ENCODE results near the gene PRKCI. TPM values are rescaled to one million over a fixed set of nuclear protein-coding genes. Genes with fewer than 3 reads are reported as not detected.
"Not testable (repeated sequence)": the region's sequence is repeated elsewhere in the genome, so short reads cannot be mapped to it uniquely, and the experiment has no call there.

Gene PRKCI
- polyA plus RNA-seq, 1 donor: 30.1 TPM

DNA sequence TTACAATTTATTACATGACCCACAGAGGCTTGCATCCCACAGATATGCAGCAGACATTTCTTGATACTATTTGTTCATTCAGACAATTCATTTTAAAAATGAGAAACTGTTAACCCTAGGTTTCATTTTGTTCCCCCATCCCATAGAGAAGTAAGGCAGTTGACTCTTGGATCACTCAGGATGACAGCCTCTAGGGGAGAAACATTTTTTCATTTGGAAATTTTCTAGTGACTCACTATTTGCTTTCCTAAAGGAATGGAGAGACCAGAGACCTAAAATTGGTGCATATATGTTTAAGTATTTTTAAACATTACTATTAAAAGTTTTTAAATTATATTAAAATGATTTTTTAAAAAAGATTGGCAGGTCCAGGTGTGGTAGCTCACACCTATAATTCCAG lies 21.2 kb upstream of the PRKCI start:
- no peak for DNase-seq
- no peaks in the 10 kb centered on the region for H3K9me3 ChIP-seq (ENCODE audit: control insufficient read depth, low read depth, low read length)
- H3K4me3 ChIP-seq (ENCODE audit: low read length): no peak overlapping the region
- H3K27ac ChIP-seq (ENCODE audit: low read length): no peak overlapping the region
- H3K27me3 ChIP-seq (ENCODE audit: control insufficient read depth, insufficient read depth, low read length): no peaks in the 10 kb centered on the region
- no peaks in the 10 kb centered on the region for H3K36me3 ChIP-seq (ENCODE audit: control insufficient read depth, insufficient read depth, low read length)
- H3K4me1 ChIP-seq (ENCODE audit: control insufficient read depth, insufficient read depth, low read length): peaks cover 10% of the 10 kb centered on the region

DNA sequence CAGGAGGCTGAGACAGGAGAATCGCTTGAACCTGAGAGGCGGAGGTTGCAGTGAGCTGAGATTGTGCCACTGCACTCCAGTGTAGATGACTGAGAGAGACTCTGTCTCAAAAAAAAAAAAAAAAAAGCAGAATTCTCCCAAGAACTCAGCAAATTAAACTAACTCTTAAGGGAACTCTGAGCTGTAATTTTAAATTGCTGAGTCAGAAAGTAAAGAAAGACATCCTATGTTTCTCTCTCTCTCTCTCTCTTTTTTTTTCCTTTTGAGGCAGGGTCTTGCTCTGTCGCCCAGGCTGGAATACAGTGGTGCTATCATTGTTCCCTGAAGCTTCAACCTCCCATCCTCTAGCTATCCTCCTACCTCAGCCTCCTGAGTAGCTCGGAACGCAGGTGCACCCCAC lies 20.7 kb upstream of the PRKCI start:
- peaks cover 10% of the 10 kb centered on the region for H3K4me1 ChIP-seq (ENCODE audit: control insufficient read depth, insufficient read depth, low read length)
- no peaks in the 10 kb centered on the region for H3K9me3 ChIP-seq (ENCODE audit: control insufficient read depth, low read depth, low read length)
- no peaks in the 10 kb centered on the region for H3K36me3 ChIP-seq (ENCODE audit: control insufficient read depth, insufficient read depth, low read length)
- no CpG with 5 or more reads among the region's 5 CpGs for WGBS (ENCODE audit: insufficient coverage, low lambda C conversion rate)
- no peak for DNase-seq
- H3K27me3 ChIP-seq (ENCODE audit: control insufficient read depth, insufficient read depth, low read length): no peaks in the 10 kb centered on the region
- no peak overlapping the region for H3K4me3 ChIP-seq (ENCODE audit: low read length)
- H3K27ac ChIP-seq (ENCODE audit: low read length): no peak overlapping the region

DNA sequence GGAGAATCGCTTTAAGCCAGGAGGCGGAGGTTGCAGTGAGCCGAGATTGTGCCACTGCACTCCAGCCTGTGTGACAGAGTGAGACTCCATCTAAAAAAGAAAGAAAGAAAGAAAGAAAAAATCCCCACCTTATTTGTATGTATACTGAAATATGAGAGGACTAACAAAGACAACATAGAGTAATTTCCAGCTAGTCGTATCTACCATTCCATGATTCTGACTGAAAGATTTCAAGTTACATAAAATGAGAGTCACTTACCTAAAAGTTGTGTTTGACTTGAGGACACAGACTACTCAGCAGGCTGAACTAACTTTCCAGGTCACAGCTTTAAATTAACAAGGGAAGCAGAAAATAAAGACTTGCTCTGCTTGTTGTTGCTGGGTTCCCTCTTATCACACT lies 18.8 kb upstream of the PRKCI start:
- 81% methylated on average over 4 of the region's 4 CpGs for WGBS (ENCODE audit: insufficient coverage, low lambda C conversion rate)

DNA sequence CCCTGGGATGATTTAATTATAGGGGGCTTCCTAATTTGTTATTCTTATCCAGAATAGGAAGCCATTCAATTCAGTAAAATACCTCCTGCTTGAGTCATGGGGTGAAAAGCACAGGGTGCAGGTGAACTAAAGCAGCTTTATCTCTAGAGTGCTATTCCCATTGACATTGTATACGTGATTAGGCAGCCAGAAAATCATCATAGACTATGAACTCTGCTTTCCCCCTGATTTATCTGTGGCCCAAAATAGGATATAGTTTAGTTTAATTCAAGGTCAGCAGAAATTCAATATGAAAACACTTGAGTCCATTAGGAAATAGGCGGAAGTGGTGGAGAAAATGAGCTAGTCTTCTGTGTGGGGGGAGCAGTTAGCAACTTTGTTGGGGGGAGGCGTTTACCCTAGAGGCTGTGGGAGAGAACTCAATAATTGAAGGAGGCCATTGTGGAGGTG lies 18.2 kb upstream of the PRKCI start:
- no peaks in the 10 kb centered on the region for H3K9me3 ChIP-seq (ENCODE audit: control insufficient read depth, low read depth, low read length)
- H3K27ac ChIP-seq (ENCODE audit: low read length): no peak overlapping the region
- H3K4me3 ChIP-seq (ENCODE audit: low read length): no peak overlapping the region
- DNase-seq: peak; percentile 19 to 61
- H3K27me3 ChIP-seq (ENCODE audit: control insufficient read depth, insufficient read depth, low read length): no peaks in the 10 kb centered on the region
- peaks cover 10% of the 10 kb centered on the region for H3K4me1 ChIP-seq (ENCODE audit: control insufficient read depth, insufficient read depth, low read length)
- WGBS (ENCODE audit: insufficient coverage, low lambda C conversion rate): no CpG with 5 or more reads among the region's 3 CpGs
- H3K36me3 ChIP-seq (ENCODE audit: control insufficient read depth, insufficient read depth, low read length): no peaks in the 10 kb centered on the region

More for the DNA sequence above, 18.8 kb upstream of the PRKCI start:
- H3K27me3 ChIP-seq (ENCODE audit: control insufficient read depth, insufficient read depth, low read length): no peaks in the 10 kb centered on the region
- H3K27ac ChIP-seq (ENCODE audit: low read length): no peak overlapping the region
- peaks cover 10% of the 10 kb centered on the region for H3K4me1 ChIP-seq (ENCODE audit: control insufficient read depth, insufficient read depth, low read length)
- no peak for DNase-seq
- H3K4me3 ChIP-seq (ENCODE audit: low read length): no peak overlapping the region
- H3K9me3 ChIP-seq (ENCODE audit: control insufficient read depth, low read depth, low read length): no peaks in the 10 kb centered on the region
- H3K36me3 ChIP-seq (ENCODE audit: control insufficient read depth, insufficient read depth, low read length): no peaks in the 10 kb centered on the region

DNA sequence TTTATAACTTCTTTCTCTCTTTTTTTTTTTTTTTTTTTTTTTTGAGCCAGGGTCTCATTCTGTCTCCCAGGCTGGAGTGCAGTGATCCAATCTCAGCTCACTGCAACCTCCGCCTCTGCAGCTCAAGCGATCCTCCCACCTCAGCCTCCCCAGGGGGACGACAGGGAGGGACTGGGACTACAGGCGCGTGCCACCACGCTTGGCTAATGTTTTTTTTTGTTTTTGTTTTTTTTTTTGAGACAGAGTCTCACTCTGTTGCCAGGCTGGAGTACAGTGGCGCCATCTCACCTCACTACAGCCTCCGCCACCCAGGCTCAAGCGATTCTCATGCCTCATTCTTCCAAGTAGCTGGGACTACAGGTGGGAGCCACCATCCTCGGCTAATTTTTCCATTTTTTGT lies 17.7 kb upstream of the PRKCI start:
- DNase-seq: no peak
- Histone ChIP-seq H3K9me3 (ENCODE audit: control insufficient read depth, low read depth, low read length) (no peaks in the 10 kb centered on the region), H3K27me3 (ENCODE audit: control insufficient read depth, insufficient read depth, low read length) (no peaks in the 10 kb centered on the region), H3K27ac (ENCODE audit: low read length) (no peak overlapping the region), H3K36me3 (ENCODE audit: control insufficient read depth, insufficient read depth, low read length) (no peaks in the 10 kb centered on the region), H3K4me3 (ENCODE audit: low read length) (no peak overlapping the region), H3K4me1 (ENCODE audit: control insufficient read depth, insufficient read depth, low read length) (peaks cover 10% of the 10 kb centered on the region)
- WGBS (ENCODE audit: insufficient coverage, low lambda C conversion rate): no CpG with 5 or more reads among the region's 10 CpGs

DNA sequence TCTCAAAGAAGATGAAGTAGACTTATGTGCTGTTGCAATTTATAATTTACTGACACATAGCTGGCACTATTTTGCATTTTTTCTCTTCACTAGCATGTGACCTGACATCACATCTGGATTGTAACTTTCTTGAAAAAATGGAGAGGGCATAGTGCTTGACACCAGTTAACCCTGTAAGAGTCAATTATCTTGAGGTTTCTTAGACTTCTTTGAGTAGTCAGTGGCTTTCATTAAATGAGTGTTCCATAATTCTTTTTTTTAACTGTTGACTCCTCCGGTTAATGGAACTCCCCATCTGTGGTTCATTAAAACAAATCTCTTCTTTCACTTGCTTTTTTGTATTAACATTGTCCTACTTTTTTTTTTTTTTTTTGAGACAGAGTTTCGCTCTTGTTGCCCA lies 16.9 kb upstream of the PRKCI start:
- H3K27ac ChIP-seq (ENCODE audit: low read length): no peak overlapping the region
- H3K36me3 ChIP-seq (ENCODE audit: control insufficient read depth, insufficient read depth, low read length): no peaks in the 10 kb centered on the region
- no peaks in the 10 kb centered on the region for H3K27me3 ChIP-seq (ENCODE audit: control insufficient read depth, insufficient read depth, low read length)
- 100% methylated on average over 1 of the region's 2 CpGs for WGBS (ENCODE audit: insufficient coverage, low lambda C conversion rate)
- H3K9me3 ChIP-seq (ENCODE audit: control insufficient read depth, low read depth, low read length): no peaks in the 10 kb centered on the region
- DNase-seq: no peak
- no peak overlapping the region for H3K4me3 ChIP-seq (ENCODE audit: low read length)
- peaks cover 10% of the 10 kb centered on the region for H3K4me1 ChIP-seq (ENCODE audit: control insufficient read depth, insufficient read depth, low read length)

DNA sequence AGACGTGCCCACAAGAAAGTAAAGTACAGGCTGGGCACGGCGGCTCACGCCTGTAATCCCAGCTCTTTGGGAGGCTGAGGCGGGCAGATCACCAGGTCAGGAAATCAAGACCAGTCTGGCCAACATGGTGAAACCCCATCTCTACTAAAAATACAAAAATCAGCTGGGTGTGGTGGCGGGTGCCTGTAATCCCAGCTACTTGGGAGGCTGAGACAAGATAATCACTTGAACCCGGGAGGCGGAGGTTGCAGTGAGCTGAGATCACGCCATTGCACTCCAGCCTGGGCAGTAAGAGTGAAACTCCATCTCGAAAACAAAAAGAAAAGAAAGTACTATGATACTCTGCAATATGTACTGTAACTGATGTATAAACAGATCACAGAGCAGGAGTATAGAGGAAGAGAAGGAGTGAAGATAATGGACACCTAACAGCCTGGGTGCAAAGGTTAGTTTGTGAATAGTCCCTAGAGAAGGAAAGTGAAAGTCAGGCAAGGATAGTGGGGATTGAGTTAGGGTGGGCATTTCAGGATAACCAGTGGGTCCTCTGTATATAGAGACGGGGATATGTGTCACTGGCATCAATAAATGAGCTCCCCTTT lies 16.0 kb upstream of the PRKCI start:
- not testable (repeated sequence) for H3K4me3 ChIP-seq (ENCODE audit: low read length); H3K27me3 ChIP-seq (ENCODE audit: control insufficient read depth, insufficient read depth, low read length); H3K36me3 ChIP-seq (ENCODE audit: control insufficient read depth, insufficient read depth, low read length); H3K9me3 ChIP-seq (ENCODE audit: control insufficient read depth, low read depth, low read length)
- H3K27ac ChIP-seq (ENCODE audit: low read length): peak overlapping the region; percentile 7
- DNase-seq: peak; percentile 58 to 82
- WGBS (ENCODE audit: insufficient coverage, low lambda C conversion rate): no CpG with 5 or more reads among the region's 11 CpGs
- H3K4me1 ChIP-seq (ENCODE audit: control insufficient read depth, insufficient read depth, low read length): peaks cover 10% of the 10 kb centered on the region

DNA sequence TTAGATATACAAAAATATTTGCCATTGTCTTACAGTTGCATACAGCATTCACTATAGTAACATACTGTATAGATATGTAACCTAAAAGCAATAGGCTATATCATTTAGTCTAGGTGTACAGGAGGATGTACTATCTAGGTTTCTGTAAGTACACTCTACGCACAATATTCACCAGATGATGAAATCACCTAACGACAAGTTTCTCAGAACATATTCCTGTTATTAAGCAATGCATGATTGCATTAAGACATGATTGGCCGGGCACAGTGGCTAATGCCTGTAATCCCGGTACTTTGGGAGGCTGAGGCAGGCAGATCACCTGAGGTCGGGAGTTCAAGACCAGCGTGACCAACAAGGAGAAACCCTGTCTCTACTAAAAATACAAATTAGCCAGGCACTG lies 14.5 kb upstream of the PRKCI start:
- no CpG with 5 or more reads among the region's 6 CpGs for WGBS (ENCODE audit: insufficient coverage, low lambda C conversion rate)
- no peaks in the 10 kb centered on the region for H3K27me3 ChIP-seq (ENCODE audit: control insufficient read depth, insufficient read depth, low read length)
- peaks cover 10% of the 10 kb centered on the region for H3K4me1 ChIP-seq (ENCODE audit: control insufficient read depth, insufficient read depth, low read length)
- peak in 1 of 2 donors; percentile 40 for DNase-seq
- no peaks in the 10 kb centered on the region for H3K36me3 ChIP-seq (ENCODE audit: control insufficient read depth, insufficient read depth, low read length)
- H3K9me3 ChIP-seq (ENCODE audit: control insufficient read depth, low read depth, low read length): no peaks in the 10 kb centered on the region
- H3K4me3 ChIP-seq (ENCODE audit: low read length): no peak overlapping the region
- H3K27ac ChIP-seq (ENCODE audit: low read length): no peak overlapping the region

DNA sequence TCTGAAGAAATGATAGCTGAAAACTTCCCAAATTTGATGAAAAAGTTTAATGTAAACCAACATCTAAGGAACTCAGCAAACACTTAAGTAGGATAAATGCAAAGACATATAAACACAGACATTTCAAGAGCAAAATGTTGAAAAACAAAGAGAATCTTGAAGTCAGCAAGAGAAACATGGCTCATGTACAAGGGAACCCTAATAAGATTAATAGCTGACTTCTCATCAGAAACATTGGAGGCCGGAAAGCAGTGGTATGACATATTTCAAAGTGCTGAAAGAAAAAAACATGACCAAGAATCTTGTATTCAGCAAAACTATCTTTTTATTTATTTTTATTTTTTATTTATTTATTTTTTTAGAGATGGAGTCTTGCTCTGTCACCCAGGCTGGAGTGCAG lies 10.6 kb upstream of the PRKCI start:
- Histone ChIP-seq H3K4me3 (ENCODE audit: low read length) (no peak overlapping the region), H3K27ac (ENCODE audit: low read length) (no peak overlapping the region), H3K27me3 (ENCODE audit: control insufficient read depth, insufficient read depth, low read length) (no peaks in the 10 kb centered on the region), H3K4me1 (ENCODE audit: control insufficient read depth, insufficient read depth, low read length) (no peaks in the 10 kb centered on the region), H3K36me3 (ENCODE audit: control insufficient read depth, insufficient read depth, low read length) (no peaks in the 10 kb centered on the region), H3K9me3 (ENCODE audit: control insufficient read depth, low read depth, low read length) (no peaks in the 10 kb centered on the region)
- no CpG with 5 or more reads among the region's 1 CpG for WGBS (ENCODE audit: insufficient coverage, low lambda C conversion rate)
- DNase-seq: no peak

DNA sequence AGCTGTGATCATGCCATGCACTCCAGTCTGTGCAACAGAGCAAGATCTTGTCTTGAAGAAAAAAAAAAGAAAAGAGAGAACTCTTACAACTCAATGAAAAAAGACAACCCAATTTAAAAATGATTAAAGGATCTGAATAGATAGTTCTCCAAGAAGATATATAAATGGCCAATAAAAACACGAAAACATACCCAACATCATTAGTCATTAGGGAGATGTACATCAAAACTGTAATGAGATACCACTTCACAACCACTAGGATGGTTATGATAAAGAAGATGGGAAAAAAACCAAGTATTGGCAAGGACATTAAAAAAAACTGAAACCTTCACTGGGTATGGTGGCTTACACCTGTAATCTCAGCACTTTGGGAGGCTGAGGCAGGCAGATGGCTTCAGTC lies 2.4 kb upstream of the PRKCI start:
- Histone ChIP-seq H3K27me3 (ENCODE audit: control insufficient read depth, insufficient read depth, low read length) (no peaks in the 10 kb centered on the region), H3K36me3 (ENCODE audit: control insufficient read depth, insufficient read depth, low read length) (no peaks in the 10 kb centered on the region), H3K4me3 (ENCODE audit: low read length) (no peak overlapping the region), H3K27ac (ENCODE audit: low read length) (no peak overlapping the region), H3K4me1 (ENCODE audit: control insufficient read depth, insufficient read depth, low read length) (no peaks in the 10 kb centered on the region), H3K9me3 (ENCODE audit: control insufficient read depth, low read depth, low read length) (peaks cover 7% of the 10 kb centered on the region)
- no CpG with 5 or more reads among the region's 1 CpG for WGBS (ENCODE audit: insufficient coverage, low lambda C conversion rate)
- DNase-seq: no peak

DNA sequence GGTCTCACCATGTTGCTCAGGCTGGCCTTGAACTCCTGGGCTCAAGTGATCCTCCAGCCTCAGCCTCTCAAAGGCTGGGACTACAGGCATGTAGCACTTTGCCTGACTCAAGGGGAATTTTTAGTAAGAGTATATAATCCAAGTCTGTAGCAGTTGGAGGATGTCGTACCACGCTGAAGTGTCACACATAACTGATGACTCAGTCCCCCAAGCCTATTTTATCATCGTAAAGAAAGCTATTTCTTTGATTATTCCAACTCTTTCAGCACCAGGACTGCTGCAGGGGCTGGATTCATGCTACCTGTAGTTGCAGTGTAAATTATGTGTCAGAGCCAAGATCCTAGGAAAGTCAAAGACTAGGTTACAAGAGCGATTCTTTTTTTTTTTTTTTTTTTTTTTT lies 1.4 kb upstream of the PRKCI start:
- H3K27ac ChIP-seq (ENCODE audit: low read length): no peak overlapping the region
- H3K36me3 ChIP-seq (ENCODE audit: control insufficient read depth, insufficient read depth, low read length): no peaks in the 10 kb centered on the region
- H3K4me3 ChIP-seq (ENCODE audit: low read length): no peak overlapping the region
- WGBS (ENCODE audit: insufficient coverage, low lambda C conversion rate): 83% methylated on average over 1 of the region's 4 CpGs
- H3K27me3 ChIP-seq (ENCODE audit: control insufficient read depth, insufficient read depth, low read length): no peaks in the 10 kb centered on the region
- DNase-seq: no peak
- no peaks in the 10 kb centered on the region for H3K4me1 ChIP-seq (ENCODE audit: control insufficient read depth, insufficient read depth, low read length)
- H3K9me3 ChIP-seq (ENCODE audit: control insufficient read depth, low read depth, low read length): peaks cover 7% of the 10 kb centered on the region

Measured in large intestine (tissue), 3 donors.